ENCODE measurements around the gene PRKAB1. TPM values are rescaled to one million over a fixed set of nuclear protein-coding genes. Genes with fewer than 3 reads are reported as not detected.
A peak's percentile ranks its signal among the peaks of the same experiment; 100 is the strongest.

The PRKAB1 gene
- total and polyA plus RNA-seq, 9 of the 15 experiments (the other 6 are each of a cell fraction or from before 2014, with no cell fraction given), result 32.6 to 94.2 (median 63.8) TPM

DNA sequence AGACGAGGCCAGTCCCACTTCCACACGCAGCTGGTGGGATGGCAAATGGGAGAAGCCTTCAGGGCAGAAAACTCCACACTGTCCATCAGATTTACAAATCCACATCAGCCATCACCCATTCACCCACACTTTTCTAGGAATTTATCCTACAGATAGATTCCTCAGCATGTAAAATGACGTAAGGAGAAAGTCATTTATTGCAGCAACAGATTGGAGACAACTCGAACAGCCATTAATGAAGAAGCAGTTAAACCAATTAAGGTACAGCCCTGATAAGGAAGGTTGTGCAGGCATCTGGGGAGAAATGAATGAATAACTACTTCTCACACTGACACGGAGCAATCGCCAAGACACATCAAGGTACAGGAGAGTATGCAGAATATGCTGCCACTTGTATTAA lies 26.2 kb downstream of the PRKAB1 start (continued):
- no peak for TF ChIP-seq ZNF551 (CRISPR knock-in tag; IDR thresholded peaks at IDR 0.05)
- TF ChIP-seq ARID2 (IDR thresholded peaks at IDR 0.05), result no peak

GRCh38 chr12:119695034-119695433 lies 27.1 kb downstream of the PRKAB1 start:
- Histone ChIP-seq H3K27me3 (ENCODE audit: control insufficient read depth in 2 of 2, insufficient read depth in 2 of 2, low read length in 2 of 2) (no peaks in the 10 kb centered on the region), H3K4me2 (ENCODE audit: insufficient read depth, low read length) (no peak overlapping the region), H3K9me3 (replicated peaks; ENCODE audit: control insufficient read depth, insufficient read depth, low read depth, low read length) (no peaks in the 10 kb centered on the region), H3K36me3 (ENCODE audit: control insufficient read depth, insufficient read depth, low read length) (peaks cover 47% of the 10 kb centered on the region), H3K9ac (ENCODE audit: insufficient read depth in 1 of 2, low read depth in 2 of 2, low read length in 2 of 2) (no peak overlapping the region), H3K4me1 (replicated peaks in 1 of 2; ENCODE audit: control insufficient read depth in 2 of 2, insufficient read depth in 2 of 2, low read length in 2 of 2) (peaks cover 0 to 2% of the 10 kb centered on the region in 2 experiments; a peak in 1 of 5 replicates), H3K9me1 (ENCODE audit: control insufficient read depth, insufficient read depth, low read length) (no peaks in the 10 kb centered on the region), H2AFZ (ENCODE audit: low read depth, low read length) (no peak overlapping the region), H3K4me3 (no peak overlapping the region), H3K27ac (ENCODE audit: extremely low read depth, low read depth, low read length) (no peak overlapping the region), H3K79me2 (ENCODE audit: control insufficient read depth, insufficient read depth, low read length) (no peaks in the 10 kb centered on the region), H4K20me1 (replicated peaks; ENCODE audit: control insufficient read depth, insufficient read depth, low read length) (no peaks in the 10 kb centered on the region)
- in situ Hi-C loops (cut with MboI), result no loop called here
- POLR2A ChIA-PET, result interaction anchor here (0.5 to 2.6 kb wide), 3 partner anchors 9 to 240 kb away, joined by 3 to 12 read pairs (median 3); no protein-coding TSS in a partner anchor
- BruUV-seq (replicated peaks), result no TSS peak
- 61% methylated on average over 4 of the region's 4 CpGs for WGBS (ENCODE audit: insufficient coverage, low coverage, missing lambda C conversion rate)
- CTCF ChIA-PET (ENCODE audit: low intra/inter-chr PET ratio), result no interaction called here
- peak; percentile 80 for ATAC-seq
- FAIRE-seq, result peak; percentile 35
- peak; percentile 31 to 37 (median 34) for DNase-seq (ENCODE audit: extremely low read depth in 1 of 4, low spot score in 3 of 4)
- intact Hi-C loops (cut with micrococcal nuclease), result loop anchor here (1.0 kb wide), 1 partner anchor 207 kb away; no protein-coding TSS in a partner anchor
- no peak for TF ChIP-seq ZNF512 (tag; IDR thresholded peaks at IDR 0.05)
- no peak for TF ChIP-seq EP300 (IDR thresholded peaks at IDR 0.05; ENCODE audit: low read length)
- TF ChIP-seq ZNF239 (CRISPR knock-in tag; IDR thresholded peaks at IDR 0.05), result no peak
- TF ChIP-seq ETV6 (IDR thresholded peaks at IDR 0.05; ENCODE audit: borderline replicate concordance in 1 of 2, low read depth in 2 of 2, low read length in 1 of 2), result no peak
- TF ChIP-seq ETV6 (CRISPR knock-in tag; IDR thresholded peaks at IDR 0.05; ENCODE audit: borderline replicate concordance), result no peak
- no peak for TF ChIP-seq CSDE1 (IDR thresholded peaks at IDR 0.05)
- TF ChIP-seq, protein P1, sequence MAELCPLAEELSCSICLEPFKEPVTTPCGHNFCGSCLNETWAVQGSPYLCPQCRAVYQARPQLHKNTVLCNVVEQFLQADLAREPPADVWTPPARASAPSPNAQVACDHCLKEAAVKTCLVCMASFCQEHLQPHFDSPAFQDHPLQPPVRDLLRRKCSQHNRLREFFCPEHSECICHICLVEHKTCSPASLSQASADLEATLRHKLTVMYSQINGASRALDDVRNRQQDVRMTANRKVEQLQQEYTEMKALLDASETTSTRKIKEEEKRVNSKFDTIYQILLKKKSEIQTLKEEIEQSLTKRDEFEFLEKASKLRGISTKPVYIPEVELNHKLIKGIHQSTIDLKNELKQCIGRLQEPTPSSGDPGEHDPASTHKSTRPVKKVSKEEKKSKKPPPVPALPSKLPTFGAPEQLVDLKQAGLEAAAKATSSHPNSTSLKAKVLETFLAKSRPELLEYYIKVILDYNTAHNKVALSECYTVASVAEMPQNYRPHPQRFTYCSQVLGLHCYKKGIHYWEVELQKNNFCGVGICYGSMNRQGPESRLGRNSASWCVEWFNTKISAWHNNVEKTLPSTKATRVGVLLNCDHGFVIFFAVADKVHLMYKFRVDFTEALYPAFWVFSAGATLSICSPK (IDR thresholded peaks at IDR 0.05; ENCODE audit: borderline replicate concordance), result no peak
- 0 out of 4 replicates have a peak, but pooled peaks of 1 of the 2 experiments have one; percentile 21 for TF ChIP-seq RAD21 (CRISPR knock-in tag; conservative IDR thresholded peaks at IDR 0.05 in 1 of 2, IDR thresholded peaks at IDR 0.05 in 1 of 2)
- TF ChIP-seq, protein P2, sequence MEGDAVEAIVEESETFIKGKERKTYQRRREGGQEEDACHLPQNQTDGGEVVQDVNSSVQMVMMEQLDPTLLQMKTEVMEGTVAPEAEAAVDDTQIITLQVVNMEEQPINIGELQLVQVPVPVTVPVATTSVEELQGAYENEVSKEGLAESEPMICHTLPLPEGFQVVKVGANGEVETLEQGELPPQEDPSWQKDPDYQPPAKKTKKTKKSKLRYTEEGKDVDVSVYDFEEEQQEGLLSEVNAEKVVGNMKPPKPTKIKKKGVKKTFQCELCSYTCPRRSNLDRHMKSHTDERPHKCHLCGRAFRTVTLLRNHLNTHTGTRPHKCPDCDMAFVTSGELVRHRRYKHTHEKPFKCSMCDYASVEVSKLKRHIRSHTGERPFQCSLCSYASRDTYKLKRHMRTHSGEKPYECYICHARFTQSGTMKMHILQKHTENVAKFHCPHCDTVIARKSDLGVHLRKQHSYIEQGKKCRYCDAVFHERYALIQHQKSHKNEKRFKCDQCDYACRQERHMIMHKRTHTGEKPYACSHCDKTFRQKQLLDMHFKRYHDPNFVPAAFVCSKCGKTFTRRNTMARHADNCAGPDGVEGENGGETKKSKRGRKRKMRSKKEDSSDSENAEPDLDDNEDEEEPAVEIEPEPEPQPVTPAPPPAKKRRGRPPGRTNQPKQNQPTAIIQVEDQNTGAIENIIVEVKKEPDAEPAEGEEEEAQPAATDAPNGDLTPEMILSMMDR (IDR thresholded peaks at IDR 0.05 in 2 of 3, conservative IDR thresholded peaks at IDR 0.05 in 1 of 3; ENCODE audit: insufficient read depth in 2 of 3, low read depth in 1 of 3, low read length in 3 of 3), result peak; percentile 39 to 62 (median 58)
- no peak for TF ChIP-seq PHF20 (IDR thresholded peaks at IDR 0.05; ENCODE audit: partially characterized antibody)
- TF ChIP-seq NR2C2 (CRISPR knock-in tag; IDR thresholded peaks at IDR 0.05), result no peak
- TF ChIP-seq NR2C2 (tag; IDR thresholded peaks at IDR 0.05), result no peak
- TF ChIP-seq ZBTB7A (IDR thresholded peaks at IDR 0.05; ENCODE audit: borderline replicate concordance, control insufficient read depth, low read depth, low read length), result no peak

Measured in K562 (cell line).